NCI-H1930 (cell line): ENCODE data around the gene HTD2.

Experiments used
- DNase-seq, 2 experiments: peaks; one replicate each; lab custom pipeline; 2025; lab: John Stamatoyannopoulos, UW

The HTD2 gene

GRCh38 chr3:58358808-58359207 is 52.5 kb downstream of the HTD2 start:
- DNase-seq: no peak

GRCh38 chr3:58359621-58360020 is 53.3 kb downstream of the HTD2 start:
- no peak for DNase-seq

GRCh38 chr3:58361866-58362265 is 55.5 kb downstream of the HTD2 start:
- no peak for DNase-seq

- no peak for DNase-seq
Observed at GRCh38 chr3:58366699-58367098, 60.4 kb downstream of the HTD2 start.

- DNase-seq: no peak
Observed at GRCh38 chr3:58369038-58369437, 62.7 kb downstream of the HTD2 start.
